HG03025 (cell line): Measurements from ENCODE around the gene CD99L2.
"Not testable (repeated sequence)": the region's sequence is repeated elsewhere in the genome, so short reads cannot be mapped to it uniquely, and the experiment has no call there.

Experiments
- ATAC-seq: cut with Tn5 transposase; IDR thresholded peaks from one replicate; pipeline ENCODE4 v1.9.1; 2021; ENCODE audit warnings: mild to moderate bottlenecking, moderate library complexity; ENCODE audit not compliant: unreplicated experiment, low FRiP score

Gene CD99L2

DNA sequence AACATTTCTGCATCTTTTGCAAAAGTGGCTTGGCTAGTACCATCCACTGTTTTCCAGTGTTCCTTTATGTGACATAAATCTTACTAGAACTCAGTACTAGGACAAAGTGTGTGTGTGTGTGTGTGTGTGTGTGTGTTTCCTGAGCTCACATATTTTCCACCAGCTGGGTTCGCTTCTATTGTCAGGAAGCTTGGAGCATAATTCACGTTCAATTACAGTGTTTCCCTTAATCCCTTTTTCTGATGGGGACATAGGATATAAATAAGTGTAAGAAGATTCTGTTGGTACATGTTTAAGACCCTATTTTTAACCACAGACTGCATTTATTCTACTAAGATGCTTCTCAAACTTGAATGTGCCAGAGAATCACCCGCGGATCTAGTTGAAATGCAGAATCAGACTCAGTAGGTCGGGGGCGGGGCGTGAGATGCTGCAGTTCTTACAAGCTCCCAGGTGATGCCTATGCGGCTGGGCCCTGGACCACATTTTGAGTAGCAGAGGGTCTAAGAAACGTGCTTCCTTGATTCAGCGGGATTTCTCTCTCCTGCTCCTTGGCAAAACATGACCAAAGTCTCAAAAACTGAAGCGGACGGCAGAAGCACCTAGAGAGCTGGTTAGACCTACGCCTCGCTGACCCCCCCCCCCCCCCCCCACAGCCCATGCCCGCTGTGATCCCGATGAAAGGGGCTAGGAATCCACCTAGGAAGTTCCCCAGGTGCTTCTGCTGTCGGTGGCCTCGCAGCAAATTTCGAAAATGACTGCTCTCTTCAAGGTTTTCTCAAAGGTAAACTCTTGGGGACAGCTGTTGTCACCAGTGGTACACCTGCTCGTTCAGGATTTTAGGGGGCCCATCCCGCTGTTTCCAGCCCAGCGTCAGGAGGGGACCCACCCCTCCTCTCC, 797 bp downstream of the CD99L2 start:
- no peak for ATAC-seq

DNA sequence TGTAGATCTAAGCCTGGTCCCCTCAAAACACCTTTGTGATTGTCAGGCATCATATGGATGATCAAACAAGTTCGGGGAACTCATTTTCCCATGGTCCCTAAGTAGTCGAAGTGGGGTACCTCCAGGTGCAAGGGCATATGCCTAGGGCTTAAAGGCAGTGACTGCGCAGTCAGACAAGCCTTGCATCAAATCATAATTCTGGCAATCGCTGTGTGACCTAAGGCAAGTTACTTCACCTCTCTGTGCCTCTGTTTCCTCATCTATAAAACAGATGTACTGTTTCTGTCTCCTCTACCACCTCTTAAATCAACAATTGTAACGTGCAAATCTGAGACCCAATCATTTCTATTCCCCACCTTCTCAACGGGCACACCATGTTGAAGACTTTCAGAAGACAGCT, 1.8 kb downstream of the CD99L2 start:
- no peak for ATAC-seq

DNA sequence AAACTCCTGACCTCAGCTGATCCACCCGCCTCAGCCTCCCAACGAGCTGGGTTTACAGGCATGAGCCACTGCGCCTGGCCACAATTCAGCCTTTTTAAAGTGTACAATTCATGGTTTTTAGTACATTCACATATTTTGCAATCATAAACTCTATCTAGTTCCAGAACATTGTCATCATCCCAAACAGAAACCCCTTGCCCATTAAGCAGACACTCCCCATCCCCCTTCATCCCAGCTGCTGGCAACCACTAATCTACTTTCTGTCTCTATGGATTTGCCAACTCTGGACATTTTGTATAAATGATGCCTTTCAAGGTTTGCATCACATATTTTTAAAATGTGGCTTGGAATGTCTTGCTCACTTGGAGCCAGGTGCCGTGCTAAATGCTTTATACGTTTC, 4.5 kb downstream of the CD99L2 start:
- no peak for ATAC-seq

DNA sequence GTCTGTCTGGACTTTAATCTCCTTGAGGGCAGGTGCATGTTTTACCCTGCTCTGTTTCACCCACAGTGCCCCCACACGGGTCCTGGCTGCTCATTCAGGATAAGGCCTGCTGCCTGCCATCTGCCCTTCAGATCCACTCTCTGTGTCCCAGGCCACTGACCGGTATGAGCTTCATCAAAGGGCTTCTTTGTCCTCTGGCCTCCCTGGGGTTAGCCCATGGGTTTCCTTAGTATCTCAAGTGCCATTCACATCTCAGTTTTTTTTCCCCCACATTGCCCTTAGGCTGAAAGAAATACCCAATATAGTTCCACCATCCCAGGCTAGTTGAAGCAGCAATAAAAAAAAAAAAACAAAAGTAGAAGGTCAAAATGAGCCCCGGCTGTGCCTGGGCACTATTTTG, 9.3 kb downstream of the CD99L2 start:
- ATAC-seq: no peak

DNA sequence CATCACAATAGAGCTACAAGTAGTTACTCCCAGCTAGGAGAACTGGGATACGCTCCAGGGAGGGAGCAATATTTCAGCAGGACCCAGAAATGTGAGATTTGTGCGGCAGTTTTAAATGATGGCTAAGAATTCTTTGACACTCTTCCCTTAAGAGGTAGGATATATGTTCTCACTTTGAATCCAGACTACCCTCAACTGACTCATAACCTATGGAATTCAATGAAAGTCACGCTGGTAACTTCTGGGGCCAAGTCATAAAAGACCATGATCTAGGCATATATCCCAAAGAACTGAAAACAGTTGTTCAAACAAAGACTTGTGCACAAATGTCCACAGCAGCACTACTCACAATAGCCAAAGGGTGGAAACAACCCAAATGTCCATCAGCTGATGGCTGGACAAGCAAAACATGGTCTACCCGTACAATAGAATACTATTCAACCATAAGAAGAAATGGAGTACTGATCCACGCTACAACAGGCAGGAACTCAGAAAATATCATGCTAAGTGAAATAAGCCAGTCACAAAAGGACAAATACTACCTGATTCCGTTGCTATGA, 10.5 kb downstream of the CD99L2 start:
- no peak for ATAC-seq

DNA sequence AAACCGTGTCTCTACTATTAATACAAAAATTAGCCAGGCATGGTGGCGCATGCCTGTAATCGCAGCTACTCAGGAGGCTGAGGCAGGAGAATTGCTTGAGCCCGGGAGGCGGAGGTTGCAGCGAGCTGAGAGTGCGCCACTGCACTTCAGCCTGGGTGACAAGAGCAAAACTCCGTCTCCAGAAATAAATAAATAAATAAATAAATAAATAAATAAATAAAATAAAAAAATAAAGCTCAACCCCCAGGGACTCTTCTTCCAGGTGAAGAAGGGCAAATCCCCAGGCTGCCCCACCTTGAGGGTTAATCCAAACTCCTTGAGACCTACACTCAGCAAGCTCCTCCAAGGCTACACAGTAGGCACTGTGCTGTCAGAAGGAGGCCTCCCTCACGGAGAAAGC, 11.2 kb downstream of the CD99L2 start:
- not testable (repeated sequence) for ATAC-seq

DNA sequence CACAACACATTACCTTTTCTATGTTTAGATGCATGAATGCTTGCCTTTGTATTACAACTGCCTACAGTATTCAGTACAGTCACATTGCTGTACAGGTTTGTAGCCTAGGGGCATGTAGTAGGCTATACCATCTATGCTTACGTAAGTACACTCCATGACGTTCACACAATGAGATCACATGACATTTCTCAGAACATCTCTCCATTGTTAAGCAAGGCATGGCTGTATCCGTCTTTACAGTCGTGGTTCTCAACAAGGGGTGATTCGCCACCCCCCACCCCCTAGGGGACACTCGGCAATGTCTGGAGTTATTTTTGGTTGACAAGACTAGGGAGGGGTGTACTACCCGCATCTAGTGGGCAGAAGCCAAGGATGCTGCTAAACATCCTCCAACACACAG, 12.1 kb downstream of the CD99L2 start:
- no peak for ATAC-seq

DNA sequence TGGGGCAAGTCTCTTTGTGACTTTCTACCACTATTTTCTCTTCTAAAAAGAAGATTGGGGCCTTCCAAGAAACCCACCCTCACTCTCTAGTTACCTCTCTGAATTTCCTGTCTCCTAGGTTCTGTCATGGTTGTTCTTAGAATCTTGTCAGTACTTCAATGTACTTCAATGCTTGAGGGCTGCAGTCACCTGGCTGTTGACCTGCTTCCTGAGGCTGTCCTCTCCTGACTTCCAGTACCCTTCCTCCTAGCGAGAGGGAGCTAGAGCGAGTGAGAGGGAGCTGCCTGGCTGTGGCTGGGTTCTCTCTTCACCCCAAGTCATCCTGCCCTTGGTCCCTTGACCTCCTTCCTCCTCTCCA, 17.7 kb downstream of the CD99L2 start:
- peak; percentile 6 for ATAC-seq

DNA sequence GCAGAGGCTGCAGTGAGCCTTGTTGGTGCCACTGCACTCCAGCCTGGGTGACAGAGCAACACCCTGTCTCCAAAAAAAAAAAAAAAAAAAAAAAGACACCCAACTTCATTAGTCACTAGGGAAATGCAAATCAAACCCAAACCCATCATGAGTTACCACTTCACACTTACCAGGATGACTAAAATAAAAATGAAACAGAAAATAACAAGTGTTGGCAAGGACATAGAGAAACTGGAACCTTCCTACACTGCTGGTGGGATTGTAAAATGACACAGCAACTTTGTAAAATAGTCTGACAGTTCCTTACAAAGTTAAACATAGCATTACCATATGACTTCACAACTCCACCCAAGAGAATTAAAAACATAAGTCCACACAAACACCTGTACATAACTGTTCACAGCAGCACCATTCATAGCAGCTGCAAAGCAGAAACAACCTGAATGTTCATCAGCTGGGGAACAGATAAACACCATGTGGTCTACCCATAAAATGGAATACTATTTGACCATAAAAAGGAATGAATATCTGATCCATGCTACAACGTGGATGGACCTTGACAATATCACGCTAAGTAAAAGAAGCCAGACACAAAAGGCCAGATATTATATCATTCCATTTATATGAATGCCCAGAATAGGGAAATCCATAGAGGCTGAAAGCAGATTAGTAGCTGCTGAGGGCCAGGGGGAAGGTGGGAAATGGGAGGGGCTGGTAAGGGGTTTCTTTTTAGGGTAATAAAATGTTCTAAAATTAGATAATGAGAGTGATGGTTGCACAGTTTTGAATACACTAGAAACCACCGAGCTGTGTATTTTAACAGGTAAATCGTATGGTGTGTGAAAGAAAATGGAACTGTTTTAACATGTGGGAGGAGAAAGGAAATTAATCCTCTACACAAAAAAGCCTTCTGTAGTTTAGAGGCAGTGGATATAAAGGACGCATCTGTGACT, 18.3 kb downstream of the CD99L2 start:
- peak; percentile 78 for ATAC-seq

DNA sequence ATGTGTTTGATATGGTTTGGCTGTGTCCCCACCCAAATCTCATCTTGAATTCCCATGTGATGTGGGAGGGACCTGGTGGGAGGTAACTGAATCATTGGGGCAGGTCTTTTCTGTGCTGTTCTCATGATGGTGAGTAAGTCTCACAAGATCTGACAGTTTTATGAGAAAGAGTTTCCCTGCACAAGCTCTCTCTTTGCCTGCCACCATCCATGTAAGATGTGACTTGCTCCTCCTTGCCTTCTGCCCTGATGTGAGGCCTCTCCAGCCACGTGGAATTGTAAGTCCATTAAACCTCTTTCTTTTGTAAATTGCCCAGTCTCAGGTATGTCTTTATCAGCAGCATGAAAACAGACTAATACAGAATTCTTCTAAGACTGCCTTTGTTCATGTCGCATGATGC, 22.8 kb downstream of the CD99L2 start:
- not testable (repeated sequence) for ATAC-seq

DNA sequence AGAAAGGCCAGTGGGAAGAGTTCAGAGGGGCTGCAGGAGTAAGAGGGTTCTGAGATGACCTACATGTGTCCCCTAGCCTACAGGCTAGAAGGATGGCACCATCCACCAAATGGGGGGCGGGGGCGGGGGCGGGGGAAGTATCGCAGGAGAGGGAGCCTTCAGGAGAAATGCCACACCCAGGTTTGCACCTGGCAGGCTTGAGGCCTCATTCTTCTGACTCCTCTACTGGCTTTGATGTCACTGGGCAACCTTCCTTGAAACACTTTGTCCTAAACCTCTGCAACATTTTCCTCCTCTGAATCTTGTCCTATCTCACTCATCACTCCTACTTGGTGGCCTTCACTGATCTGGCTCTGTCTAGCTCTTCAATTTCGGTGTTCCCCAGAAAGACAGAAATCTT, 24.0 kb downstream of the CD99L2 start:
- no peak for ATAC-seq

DNA sequence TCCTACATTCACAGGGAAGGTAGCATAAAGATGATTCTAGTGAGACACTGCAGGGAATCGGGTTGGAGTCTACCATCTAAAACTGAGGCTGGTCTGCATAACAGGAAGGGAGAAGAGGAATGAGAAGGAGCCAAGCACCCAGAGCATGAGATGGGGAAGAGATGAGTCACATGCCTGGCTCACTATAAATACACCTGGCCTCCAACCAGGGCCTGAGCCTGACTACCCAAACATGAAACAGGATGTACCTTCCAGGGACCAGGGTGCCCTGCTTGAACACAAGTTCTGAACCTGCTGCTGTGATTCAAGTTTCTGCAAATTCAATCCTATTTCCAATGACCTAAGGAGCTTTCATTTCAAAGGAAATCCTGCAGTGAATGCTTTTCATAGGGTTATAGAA, 24.9 kb downstream of the CD99L2 start:
- no peak for ATAC-seq

DNA sequence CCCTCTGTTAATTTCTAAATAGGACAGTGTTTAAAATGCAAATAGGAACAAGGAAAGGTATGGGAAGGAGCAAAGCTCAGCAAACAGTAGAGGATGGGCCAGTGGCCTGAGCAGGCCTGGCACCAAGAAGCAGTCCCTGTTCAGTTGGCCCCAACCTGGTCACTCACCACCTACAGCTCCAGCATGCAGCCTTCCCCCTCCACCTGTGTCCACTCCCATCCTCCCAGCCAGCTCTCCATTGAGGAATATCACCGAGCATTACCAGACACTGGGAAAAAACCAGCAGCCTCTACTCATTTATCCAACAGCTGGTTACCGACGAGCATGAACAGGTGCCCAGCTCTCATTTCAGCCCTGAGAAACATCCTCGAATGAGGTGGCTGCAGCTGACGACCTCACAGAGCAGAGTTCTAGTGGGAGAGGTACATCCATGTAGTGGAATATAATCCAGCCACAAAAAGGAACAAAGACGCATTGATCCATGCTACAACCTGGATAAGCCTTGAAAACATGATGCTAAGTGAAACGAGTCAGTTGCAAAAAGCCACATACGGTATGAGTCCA, 25.6 kb downstream of the CD99L2 start:
- ATAC-seq: no peak

DNA sequence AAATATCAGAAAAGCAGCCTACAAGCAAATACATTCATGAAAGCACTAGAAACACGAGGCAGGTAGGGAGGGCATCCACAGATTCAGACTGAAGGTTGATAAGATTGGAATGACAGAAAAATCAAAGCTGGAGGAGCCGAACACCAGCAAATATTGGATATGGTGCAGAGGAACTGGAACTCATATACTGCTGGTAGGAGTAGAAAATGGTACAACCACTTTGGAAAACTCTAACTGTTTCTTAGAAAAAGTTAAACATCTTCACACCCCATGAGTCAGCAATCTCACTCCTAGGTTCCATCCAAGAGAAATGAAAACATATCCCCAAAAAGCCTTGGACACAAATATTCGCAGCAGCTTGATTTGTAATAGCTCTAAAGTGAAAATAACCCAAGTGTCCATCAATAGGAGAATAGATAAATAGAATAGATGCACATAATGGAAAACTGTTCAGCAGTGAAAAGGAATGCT, 27.1 kb downstream of the CD99L2 start:
- no peak for ATAC-seq

DNA sequence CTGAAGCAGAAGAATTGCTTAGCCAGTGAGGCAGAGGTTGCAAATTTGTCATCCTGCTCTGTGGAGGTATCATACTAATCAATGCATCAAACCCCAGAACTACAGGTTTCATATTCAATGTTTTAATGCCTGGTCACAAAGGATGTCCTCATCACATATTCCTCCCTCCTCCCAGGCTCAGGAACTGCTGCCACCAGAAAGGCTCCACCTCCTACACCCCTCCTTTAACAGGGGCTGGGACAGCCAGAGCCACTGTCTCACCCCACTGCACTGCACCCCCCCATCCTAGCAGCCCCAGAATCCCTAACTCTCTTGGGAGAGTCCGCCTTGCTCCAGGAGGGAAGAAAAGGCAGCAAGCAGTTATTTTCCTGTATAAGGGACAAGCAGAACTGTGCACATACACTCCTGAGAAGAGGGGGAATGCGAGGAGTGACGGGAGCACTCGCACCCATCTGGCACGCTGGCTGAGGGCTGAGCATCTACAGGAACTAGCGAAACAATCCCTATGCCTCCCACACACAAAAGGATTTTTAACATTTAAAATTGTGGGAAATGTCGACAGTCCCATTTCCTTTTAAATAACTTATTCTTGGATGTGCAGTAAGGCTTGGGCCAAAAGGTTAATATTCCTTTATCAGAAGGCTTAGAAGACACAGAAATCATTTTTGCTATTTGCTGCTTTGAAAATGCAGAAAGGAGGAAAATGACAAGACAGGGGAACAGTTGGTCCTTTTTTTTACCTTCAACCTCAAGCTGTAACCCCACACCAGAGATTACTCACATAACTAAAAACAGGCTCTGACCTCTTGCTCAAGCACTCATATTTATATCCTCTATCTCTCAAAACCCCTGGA, 27.8 kb downstream of the CD99L2 start:
- no peak for ATAC-seq

DNA sequence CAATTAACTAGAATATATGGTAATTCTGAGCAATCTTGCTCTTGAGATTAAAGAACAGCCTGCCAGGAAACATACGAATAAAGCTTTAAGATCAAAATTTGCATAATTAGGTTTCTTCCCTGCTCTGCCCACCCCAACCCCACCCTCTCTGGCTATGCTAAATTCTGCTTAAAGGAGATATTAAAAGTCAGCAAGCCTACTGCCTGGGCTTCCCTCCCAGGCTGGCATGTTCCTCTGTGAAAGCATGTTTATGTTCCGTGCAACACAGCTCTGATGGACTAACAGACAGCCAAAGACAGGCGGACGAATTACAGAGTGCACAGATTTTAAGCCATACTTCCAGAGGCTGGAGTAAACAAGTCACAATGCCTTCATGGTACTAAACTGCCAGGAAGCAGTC, 28.4 kb downstream of the CD99L2 start:
- no peak for ATAC-seq

DNA sequence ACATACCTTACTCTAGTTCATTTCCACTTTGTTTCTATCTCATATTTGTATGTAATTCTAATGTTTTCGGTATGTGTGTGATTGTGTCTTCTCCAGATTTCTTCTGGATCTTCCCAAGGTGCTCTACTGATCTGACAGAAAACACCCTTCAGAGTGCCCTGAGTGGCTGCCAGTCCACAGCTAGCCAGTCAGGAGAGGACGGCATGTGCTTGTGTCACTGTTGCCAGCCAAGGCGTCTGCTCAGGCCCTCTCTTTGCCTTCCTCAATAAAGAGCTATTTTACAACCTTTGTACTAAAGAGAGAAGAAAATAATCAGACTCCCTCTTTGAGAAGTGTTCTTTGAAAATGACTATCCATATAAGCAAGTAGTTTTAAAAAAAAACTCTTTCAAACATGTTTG, 29.0 kb downstream of the CD99L2 start:
- no peak for ATAC-seq

DNA sequence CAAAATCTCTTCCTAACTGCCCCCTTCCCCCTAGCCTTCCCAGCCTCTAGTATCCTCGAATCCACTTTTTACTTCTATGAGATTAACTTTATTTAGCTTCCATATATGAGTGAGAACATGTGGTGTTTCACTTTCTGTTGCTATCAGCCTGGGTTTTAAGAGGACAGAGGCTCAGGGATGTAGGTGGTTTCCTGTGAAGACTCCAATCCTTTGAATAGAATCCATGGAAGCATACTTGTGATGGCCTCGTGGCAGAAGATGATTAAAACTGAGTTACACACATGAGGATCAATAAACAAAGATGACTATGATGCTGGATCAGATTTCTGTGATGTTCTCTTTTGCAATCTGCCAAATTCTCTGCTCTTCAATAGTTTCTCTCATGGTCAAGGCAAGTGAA, 29.8 kb downstream of the CD99L2 start:
- ATAC-seq: no peak

DNA sequence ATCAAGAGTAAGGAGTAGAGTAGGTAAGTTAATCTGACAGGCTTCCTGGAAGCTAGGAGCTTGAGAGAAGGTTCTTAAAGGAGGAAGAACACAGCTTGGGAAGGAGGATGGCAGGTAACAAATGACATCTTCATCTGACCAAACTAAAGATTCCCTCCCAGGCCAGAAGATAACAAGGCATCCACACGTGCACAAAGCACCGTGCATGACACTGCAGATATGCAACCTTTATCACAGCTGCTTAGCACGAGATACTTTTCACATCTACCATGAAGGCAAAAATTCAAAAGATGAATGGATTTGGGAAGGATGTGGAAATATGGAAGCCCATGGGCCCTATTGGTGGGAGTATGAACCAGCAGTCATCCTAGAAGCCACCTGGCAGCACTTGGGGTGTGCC, 34.3 kb downstream of the CD99L2 start:
- no peak for ATAC-seq

DNA sequence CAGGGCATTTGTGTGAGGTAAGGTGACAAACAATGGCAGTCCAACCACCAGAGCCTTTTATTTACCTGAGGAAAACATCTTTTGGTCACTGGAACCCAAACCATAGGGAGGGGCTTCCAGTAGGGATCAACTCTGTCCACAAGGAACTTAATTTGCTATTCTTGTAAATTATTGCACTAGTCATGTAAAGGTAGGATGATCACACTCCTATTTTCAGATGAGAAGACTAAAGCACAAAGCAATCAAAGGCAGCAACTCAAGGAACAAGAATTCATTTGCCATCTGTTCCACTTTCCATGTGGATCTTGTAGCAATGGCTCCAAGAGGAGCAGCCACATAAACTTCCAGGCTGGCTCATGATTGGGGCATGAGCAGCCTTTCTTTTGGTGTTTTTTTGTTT, 35.3 kb downstream of the CD99L2 start:
- ATAC-seq: no peak
